ENCODE data around the gene SERTAD2.

The SERTAD2 gene

DNA sequence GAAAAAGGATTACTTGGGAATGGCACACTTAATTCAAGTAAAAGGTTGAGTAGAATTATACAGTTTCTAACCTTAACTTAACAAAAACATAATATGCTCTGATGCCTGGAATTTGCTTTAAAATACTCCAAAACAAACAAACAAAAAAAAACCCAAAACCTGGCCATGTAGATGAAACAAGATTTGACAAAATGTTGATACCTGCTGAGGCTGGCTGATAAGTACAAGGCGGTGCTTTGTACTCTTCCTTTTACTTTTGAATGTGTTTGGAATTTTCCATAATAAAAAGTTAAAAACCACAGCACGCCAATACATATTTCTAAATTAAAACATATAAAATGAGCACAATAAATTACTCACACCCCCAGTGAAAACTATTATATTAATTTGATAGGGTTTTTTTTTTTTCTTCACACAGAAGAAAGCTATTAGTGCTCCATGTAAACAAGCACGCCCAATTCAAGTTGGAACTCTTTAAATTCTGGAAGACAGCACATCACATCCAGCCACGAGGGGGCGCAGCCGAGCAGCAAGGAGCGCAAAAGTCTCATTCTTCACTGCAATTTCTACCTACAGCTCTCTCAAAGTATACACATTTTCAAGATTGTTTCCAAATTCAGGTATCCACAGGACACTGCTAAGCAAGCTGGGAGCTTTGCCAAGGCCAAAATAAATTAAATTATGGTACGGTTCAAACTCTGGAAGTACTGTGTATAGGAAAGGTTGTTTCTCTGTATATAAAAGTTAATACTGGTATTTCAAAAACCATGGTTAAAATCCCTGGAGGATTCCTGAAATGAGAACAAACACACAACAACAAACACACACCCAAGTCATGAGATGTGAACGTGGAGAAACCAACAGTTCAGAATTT, 7.5 kb downstream of the SERTAD2 start:
- peak; percentile 84 for DNase-seq

DNA sequence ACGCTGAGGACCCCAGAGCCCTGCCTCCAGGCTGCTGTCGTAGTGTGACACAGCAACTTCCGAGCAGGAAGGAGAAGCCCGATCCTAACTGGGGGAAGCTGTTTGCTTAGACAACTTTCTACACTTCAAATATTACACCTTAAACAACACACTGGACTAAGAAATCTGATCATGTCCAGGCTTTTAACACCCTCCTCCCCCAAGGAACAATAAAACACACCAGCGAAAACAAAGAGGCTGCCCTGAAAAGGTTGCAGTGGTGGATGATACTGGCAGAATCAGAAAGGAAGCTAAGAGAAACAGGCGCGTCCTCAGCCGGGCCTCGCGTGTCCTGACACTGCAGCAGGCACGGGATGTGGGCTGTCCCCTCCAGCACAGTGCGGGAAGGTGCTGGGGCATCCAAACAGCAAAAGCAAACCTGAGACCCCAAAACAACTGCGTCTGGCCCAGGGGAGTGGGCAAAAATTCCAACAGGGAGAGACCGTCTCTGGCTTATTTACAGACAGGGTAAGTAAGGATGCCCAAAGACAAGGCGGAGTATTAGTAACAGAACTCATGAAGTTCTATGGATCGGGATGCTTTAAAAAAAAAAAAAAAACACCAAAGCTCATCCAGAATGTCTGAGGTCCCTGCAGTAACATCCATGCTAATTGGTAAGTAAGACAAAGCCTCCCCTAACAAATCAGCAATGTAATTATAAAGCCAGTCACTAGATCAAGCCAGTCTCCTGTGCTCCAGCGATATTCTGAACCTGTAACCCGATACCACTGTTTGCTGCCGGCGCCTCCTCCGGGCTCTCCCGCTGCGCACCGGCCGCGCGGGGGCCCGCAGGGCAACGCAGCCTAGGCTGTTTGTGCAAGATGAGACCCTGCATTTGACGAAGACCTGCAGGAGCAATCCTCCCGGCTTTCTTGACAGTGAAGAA, 9.0 kb downstream of the SERTAD2 start:
- peak; percentile 60 for DNase-seq

DNA sequence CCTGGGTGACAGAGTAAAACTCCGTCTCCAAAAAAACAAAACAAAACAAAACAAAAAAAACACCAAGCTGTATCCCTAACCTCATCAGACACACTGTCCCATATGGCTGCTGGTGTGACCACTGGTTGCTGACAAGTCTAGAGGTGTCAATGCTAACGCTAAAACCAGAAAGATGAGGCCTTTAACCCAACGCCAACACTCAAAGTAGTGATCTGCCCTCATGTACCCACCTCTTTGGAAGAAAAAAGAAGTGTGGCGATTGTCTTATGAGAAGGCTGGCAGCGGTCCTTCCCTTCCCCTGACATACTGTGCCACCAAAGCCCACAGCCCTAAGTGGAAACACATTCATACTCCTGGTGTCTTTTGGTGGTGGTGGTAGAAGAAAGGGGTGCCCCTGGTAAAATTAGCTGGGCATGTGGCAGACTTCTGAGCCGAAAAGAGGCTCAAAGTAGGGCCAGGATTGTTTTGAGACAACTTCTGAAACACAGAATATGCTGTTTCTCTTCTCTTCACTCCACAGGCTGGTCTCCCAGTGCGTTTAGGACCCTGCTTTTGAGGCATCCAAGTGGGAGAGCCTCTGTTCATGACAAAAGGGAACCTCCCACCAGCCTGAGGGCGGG, 9.8 kb downstream of the SERTAD2 start:
- DNase-seq = no peak

DNA sequence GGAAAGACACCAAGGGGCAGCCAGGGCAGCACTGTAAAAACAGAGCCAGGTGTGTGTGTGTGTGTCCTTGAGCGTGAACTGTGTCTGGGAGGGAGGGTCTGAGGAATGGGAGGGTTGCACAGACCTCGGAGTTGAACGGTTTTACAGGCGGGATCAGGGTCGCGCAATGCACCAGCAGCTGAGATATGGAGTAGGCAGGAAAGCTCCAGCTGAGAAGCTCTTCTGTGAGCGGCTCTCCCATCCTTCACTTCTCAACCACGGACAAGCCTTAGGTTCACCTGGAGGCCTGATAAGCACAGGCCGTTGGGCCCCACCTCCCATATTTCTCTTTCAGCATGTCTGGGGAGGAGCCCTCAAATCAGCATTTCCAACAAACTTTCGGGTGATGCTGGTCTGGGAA, 12.1 kb downstream of the SERTAD2 start:
- DNase-seq = no peak

DNA sequence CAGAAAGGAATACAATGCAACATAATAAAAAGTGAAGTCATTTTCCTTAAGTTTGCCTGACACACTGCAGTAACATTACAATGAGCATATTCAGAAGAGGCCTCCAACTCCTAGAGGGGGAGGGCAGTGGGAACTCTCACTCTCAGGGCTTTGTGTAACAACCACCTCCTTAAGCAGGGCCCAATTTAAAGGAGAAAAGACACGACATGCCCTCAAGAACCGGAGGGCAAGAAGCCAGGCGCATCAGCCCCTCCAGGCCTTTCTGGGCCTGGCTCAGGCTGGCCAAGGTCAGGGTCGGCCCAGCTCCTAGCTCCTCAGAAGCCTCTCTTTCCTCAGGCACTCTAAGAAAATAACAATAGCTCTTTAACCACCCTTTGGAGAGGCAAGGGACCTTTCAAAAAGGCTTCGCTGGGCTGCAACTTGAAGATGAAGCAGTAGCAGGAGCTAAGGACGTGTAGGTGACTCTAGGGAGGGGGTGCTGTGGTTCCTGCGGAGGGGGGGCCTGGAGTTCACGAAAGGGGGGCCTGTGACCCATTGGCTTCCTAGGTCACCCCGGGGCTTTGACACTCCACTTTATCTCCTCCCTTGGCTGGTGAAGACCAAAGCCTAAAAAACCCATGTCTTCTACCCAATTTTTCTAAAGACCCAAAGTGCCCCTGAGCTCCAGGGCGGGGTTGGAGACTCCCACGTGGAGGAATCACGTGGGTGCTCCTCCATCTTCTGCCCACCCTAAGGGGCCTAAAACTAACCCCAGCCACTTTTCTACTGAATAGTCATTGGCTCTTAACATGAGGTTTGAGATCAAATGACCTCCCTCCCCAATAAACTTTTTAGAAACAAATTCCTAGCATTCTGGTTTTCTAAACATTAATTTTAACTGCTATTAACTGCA, 13.3 kb downstream of the SERTAD2 start:
- no peak for DNase-seq

DNA sequence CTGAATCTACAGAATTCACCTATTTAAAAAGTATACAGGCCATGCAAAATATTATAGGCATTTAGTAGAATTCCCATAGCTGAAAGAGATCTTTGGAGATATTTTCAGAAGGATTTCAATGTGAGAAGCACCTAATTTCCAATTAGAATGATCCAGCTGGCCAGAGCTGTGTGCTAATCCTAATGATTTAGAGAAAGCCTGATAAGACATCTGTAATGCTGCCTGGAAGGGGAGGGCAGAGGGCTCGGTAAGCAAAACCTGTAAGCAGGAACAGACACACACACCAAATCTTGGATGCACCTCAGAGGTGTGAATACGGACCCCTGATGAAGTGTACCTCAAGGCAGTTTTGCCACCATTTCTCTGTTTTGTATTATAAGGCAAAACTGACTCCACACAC, 14.0 kb downstream of the SERTAD2 start:
- no peak for DNase-seq

DNA sequence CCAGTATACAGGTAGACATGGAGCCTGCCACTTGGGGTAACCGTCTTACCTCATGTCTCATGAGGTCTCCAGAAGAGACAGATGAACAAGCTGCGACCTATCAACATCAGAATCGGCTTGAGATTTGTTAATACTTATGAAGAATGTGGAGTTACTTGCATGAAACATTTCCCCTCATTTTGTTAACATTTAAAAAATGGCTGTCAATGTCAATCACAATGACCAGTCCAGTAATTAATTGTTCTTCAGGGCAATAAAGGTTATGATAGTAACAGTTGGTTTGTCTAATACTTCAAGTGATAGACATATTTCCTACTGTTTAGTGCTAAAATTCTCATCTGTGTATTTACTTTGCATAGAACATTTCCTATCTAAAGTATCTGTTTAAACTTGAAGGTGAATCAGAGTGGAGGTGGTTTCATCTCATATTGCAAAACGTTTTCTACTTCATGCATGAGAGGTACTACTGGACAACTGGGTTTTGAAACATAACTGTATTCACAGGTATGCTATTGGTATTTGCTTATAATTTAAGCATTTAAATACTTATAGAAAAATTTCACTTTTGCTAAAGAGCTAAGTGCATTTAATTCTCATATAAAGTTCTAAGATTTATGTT, 15.1 kb downstream of the SERTAD2 start:
- no peak for DNase-seq

DNA sequence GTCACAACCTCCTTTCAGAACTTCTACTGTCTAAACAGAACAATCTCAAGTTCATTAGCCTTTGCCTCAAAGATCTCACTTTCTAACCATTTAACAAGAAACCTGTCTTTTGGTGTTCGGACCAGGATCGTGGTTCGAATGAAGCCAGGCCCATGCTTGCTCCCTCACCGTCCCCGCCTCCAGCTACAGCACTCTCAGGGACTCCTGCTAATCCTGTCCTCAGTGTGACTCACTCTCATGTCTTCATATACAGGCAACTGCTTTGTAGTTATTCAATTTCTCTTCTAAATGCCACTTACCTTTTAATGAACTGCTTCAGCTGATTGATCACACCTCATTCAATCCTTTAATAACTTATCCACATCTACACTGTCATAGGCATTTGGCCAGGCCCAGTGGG, 15.8 kb downstream of the SERTAD2 start:
- DNase-seq = no peak

DNA sequence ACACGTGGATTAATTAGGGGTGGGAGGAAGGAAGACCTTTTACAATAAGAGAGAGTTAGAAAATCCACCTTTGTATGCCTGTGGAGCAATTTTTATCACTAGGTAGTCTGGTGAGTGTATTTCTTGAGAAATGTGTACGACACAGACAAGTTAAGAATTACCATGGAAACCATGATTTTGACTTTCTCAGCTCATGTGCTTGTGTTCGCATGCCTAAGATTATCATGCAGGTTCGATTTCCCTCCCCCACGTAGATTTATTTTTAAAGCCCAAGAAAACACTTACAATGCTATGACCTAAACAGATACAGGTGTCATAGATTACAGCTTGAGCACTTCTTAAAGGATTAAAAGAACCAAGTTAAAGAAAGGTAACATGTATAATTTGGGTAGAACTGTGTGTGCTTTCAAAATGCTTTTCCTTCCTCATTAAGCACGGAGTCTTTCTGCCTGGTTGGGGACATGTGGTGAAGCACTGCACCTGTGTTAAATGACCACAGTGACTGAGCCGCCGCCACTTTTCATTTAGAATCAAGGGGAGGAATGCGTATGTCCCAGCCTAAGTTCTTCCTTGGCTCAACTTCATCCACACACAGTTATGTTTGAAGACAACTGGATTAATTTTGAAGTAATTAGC, 16.6 kb downstream of the SERTAD2 start:
- DNase-seq = no peak

DNA sequence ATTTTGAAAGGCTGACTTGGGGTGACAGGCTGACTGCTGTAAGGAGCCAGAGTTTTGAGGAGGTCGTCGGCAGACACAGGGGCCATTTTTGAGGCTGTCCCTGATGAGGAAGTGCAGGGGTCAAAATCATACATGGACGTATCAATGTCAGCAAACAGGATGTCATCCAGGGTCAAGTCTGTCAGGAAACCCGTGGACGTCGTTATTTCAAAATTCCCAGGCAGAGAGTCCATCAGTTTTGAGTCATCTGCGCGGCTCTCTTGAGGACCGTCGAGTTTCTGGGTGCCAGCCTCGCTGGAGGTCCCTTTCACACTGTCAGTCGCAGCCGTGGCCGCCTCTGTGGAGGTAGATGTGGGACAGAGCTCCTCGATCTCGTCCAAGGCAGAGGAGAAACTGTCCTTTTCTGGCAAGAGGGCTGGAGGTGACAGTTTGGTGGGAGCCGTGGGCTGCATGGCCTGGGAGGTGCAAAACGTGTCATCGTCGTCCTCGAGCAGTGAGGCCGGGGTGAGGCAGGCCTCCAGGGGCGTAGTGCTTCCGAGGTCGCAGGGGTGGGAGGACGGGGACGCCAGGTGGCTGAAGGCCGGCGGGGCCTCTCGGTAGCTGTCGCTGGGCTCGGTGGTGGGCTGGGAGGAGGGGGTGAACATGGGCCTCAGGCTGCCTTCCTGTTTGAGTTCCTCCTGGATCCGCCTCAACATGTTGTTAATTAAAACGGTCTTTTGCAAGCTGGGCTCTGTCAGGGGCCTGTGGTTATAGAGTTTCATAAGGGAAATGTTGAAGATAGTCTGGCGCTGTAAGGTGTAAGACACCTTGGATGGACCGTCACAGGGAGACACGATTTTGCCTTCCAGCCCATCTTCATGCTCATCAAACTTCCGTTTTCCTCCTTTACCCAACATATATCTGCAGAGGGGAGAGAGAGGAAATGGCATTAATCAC, 17.5 kb downstream of the SERTAD2 start:
- no peak for DNase-seq

DNA sequence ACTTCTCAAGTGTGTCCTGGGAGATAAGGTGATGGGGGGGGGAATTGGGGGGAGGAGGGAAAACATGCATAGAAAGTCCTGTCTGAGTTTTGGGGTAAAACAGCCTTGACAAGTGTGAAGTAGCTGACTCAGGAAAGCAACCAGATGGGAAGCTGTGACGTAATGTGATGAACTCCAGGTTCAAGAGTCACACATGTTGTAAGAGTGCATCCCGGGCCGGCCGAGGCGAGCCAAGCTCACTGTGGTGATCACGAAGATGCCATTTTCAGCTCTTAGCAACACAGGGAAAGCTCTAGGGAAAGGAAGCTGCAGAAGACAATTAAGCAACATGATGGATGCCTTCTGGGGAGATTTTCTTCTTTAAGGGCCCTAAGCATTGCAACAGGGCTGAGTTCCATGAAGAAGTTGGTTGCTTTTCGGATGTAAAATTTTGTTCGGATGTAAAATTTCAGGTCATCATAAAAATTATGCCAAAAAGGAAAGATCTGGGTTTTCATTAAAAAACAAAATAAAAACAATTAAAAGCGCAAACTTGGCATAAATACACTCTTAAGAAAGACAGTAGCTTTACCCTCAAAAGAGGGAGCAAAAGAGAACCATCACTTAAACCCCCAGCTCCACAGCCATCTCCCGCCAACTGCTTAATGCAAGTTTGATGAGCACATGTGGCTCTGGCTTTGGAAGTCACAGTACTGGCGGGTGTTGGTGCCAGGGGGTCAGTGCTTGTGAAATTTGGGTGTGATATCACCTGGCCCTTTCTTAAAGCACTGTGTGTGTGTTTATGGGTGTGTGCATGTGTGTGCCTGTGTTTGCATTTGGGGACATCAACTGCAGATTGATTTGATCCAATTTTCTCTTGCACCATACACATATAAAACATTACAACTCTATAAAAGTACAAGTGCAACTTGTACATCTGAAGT, 19.1 kb downstream of the SERTAD2 start:
- DNase-seq = no peak

DNA sequence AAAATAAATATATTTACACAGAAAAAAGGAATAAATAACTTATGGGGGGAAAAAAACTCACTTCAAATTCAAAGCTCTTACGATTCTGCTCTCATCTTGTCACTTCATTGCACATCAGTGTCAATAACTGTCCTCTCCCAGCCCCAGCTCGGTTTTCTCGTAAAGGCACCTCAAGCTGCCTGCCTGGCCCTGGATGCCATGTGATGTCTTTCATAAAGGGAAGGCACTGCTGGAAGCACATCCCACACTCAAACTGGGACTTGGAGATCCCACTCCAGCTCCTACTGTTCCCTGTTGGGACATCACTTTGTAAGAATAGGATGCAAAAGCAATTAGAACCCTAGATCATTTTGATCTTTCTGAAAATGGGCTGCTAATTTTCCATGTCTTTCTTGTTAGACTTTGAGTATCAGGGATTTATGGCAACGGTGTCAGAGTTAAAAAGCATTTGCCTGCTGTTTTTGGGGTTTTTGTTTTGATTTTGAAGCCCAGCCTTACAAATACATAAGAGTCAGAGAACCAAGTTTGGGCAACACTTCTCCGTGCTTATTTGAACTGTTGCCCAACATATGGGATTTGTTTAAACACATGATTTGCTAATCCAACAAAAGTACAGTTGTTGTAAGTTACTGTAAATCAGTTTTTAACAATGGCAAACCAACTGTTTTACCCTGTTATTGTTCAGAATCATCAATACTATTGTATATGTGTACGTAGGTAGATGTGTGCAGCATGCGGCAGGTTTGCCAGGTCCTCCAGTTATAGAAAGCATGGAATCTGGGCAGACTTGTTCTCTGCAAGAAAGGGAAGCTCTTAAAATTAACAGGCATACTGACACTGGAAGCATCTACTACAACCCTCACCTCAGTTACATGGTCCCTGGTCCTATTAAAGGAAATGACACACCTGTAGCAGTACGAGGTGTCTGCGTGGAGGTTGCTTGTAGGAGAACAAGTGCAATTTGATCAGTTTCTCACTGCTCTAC, 20.6 kb downstream of the SERTAD2 start:
- DNase-seq = no peak

DNA sequence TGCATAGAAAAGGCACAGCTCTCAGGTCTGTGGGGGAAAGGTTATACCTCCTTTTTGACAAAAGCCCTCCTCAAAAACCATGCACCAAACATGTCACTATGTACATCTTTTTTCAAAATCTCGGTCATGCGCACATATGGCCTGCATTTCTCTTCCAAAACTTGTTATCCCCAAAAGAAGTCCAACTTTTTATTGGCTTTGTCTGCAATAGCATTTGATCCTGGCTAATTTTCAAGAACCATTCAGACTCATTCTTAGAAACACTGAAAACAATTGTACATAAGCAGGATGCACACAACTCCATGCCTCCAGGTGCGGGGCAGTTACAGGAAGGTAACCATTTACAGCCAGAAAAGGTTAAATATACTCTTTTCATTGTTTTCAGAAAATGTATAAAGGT, 21.9 kb downstream of the SERTAD2 start:
- DNase-seq = no peak

DNA sequence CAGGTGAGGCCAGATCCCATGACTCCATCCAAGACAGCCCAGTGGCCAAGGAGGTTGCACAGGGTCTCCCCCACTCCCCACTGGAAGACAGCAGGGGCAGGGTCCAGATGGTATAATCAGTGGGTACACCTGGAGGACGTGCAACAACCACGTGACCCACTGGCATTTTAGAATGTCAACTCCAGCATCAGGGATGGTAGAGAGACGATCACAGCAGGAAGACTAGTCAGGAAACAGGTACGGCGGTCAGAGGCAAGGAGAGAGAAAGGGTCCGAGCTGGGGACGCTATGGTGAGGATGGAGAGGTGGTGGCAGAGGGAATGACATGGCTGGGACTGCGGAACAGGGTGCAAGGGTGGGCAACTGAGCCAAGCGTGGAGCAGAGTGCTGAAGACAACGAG, 23.0 kb downstream of the SERTAD2 start:
- no peak for DNase-seq

DNA sequence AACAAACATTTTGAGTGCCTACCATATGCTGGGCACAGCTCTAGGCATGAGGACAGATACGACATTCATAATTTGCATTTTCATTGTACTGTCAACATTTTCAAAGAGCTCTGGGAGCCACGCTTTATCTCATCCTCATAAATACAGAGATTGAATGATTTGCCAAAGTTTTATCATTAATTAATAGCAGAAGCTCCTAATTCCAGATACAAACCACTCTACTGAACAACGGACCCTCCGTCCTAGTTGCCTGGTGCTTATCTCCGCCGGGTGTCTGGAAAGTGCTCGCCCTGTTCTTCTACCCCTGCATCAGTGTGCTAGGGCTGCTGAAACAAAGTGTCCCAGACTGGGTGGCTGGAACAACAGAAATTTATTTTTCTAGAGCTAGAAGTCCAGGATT, 23.8 kb downstream of the SERTAD2 start:
- DNase-seq = no peak

DNA sequence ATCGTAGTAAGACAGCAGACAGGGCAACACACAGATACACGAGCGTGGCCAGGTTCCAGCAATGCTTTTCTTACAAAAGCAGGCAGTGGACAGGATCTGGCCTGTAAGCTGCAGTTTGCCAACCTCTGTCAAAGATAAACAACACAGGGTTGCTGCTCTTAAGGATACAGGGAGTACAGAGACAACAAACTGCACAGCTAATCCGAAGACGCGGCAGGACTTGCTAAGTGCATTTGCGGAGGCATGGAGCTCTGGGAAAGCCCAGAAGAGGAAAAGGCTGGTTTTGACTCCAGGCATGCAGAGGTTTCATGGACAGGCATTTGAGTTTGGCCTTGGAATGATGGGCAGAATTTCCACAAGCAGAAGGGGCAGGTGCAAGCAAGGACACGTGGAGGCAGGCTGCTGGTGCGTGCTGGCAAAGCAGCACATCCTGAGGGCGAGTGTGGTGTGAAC, 24.4 kb downstream of the SERTAD2 start:
- no peak for DNase-seq

Measured in activated naive CD4-positive, alpha-beta T cell treated with anti-CD3 and anti-CD28 coated beads, Interleukin-2, amount 50 U/mL, for 16 hours (primary cell).